GM21367 (cell line): ENCODE data around the gene RHOG.
"Not testable (repeated sequence)": the region's sequence is repeated elsewhere in the genome, so short reads cannot be mapped to it uniquely, and the experiment has no call there.

ENCODE experiments used
- ATAC-seq: cut with Tn5 transposase; IDR thresholded peaks from one replicate; pipeline ENCODE4 v1.9.1; 2021; ENCODE audit not compliant: unreplicated experiment

RHOG gene

GRCh38 chr11:3810951-3811350, 29.8 kb downstream of the RHOG start:
- ATAC-seq: no peak

GRCh38 chr11:3810446-3810845, 30.3 kb downstream of the RHOG start:
- ATAC-seq: no peak

GRCh38 chr11:3809624-3809928, 31.2 kb downstream of the RHOG start:
- no peak for ATAC-seq

GRCh38 chr11:3808861-3809623, 31.7 kb downstream of the RHOG start:
- peak; percentile 72 for ATAC-seq

GRCh38 chr11:3807909-3808860, 32.6 kb downstream of the RHOG start, which contains the start of gene PGAP2:
PGAP2 (plus strand) TSS chr11:3808560; CDS start chr11:3811260, 2,700 bp downstream.
- peak; percentile 50 for ATAC-seq

- no peak for ATAC-seq
Observed at GRCh38 chr11:3803726-3804495, 36.8 kb downstream of the RHOG start.

- ATAC-seq: no peak
Observed at GRCh38 chr11:3802011-3802790, 38.6 kb downstream of the RHOG start.

GRCh38 chr11:3799873-3800272, 40.9 kb downstream of the RHOG start:
- no peak for ATAC-seq

GRCh38 chr11:3799143-3799542, 41.6 kb downstream of the RHOG start:
- ATAC-seq: no peak

- ATAC-seq: peak; percentile 90
Observed at GRCh38 chr11:3797329-3798090, 43.2 kb downstream of the RHOG start, which contains the start of gene NUP98. NUP98 (minus strand) TSS chr11:3797554; CDS start chr11:3782117, 15,437 bp downstream.

GRCh38 chr11:3796801-3797328, 43.9 kb downstream of the RHOG start:
- peak; percentile 29 for ATAC-seq

- no peak for ATAC-seq
Observed at GRCh38 chr11:3796346-3796745, 44.4 kb downstream of the RHOG start.

- no peak for ATAC-seq
Observed at GRCh38 chr11:3796002-3796311, 44.8 kb downstream of the RHOG start.

- ATAC-seq: no peak
Observed at GRCh38 chr11:3795131-3796001, 45.4 kb downstream of the RHOG start.

GRCh38 chr11:3794387-3794786, 46.4 kb downstream of the RHOG start:
- not testable (repeated sequence) for ATAC-seq

- ATAC-seq: no peak
Observed at GRCh38 chr11:3786781-3787428, 53.9 kb downstream of the RHOG start.

GRCh38 chr11:3783611-3784010, 57.1 kb downstream of the RHOG start:
- no peak for ATAC-seq

- ATAC-seq: no peak
Observed at GRCh38 chr11:3782963-3783362, 57.8 kb downstream of the RHOG start.
